H1 (cell line): ENCODE measurements around the gene HYDIN. TPM values are rescaled to one million over a fixed set of nuclear protein-coding genes. Genes with fewer than 3 reads are reported as not detected.

Source experiments
- CTCF ChIA-PET: fragments of 300-600 bp; sonication (Branson Sonifier 250); formaldehyde crosslinking; loops from one replicate; lab custom pipeline; 2021; ENCODE audit not compliant: partially characterized antibody; lab: Charles Lee
- POLR2A ChIA-PET: fragments of 300-600 bp; sonication (Branson Sonifier 250); formaldehyde crosslinking; loops from one replicate; lab custom pipeline; 2021; ENCODE audit warnings: inconsistent platforms; ENCODE audit not compliant: partially characterized antibody; lab: Charles Lee
- DNase-seq, 2 experiments: peaks; one replicate each; pipeline versions ENCODE4 v3.0.0 to v3.0.0-alpha.2; 2010 to 2022; ENCODE audit warnings: low spot score in 2 of 2, low read depth in 1 of 2, mixed read lengths in 1 of 2
- FAIRE-seq: peaks from 2 replicates; lab custom pipeline; 2011; peaks lifted over from hg19 to GRCh38; lab: Jason Lieb, UNC
- H2AFZ ChIP-seq: 2 replicates; pipeline ENCODE4 v1.8.1; 2012; ENCODE audit warnings: low read length, inconsistent platforms
- H2AK5ac ChIP-seq: 2 replicates; pipeline ENCODE4 v1.6.1; 2013; ENCODE audit warnings: low read depth, low read length
- H2BK120ac ChIP-seq: replicated peaks from 2 replicates; pipeline ENCODE3; 2013; ENCODE audit warnings: low read depth, low read length, inconsistent platforms
- H2BK12ac ChIP-seq: 2 replicates; pipeline ENCODE4 v1.6.1; 2013; ENCODE audit warnings: low read depth, low read length
- H2BK15ac ChIP-seq: 2 replicates; pipeline ENCODE4 v1.6.1; 2013; ENCODE audit warnings: low read length
- H2BK20ac ChIP-seq: 2 replicates; pipeline ENCODE4 v1.6.1; 2013; ENCODE audit warnings: low read length
- H2BK5ac ChIP-seq: 2 replicates; pipeline ENCODE4 v1.6.1; 2013; ENCODE audit warnings: low read depth, low read length
- H3K14ac ChIP-seq: 2 replicates; pipeline ENCODE4 v1.6.1; 2013; ENCODE audit warnings: inconsistent platforms; ENCODE audit not compliant: insufficient read length
- H3K18ac ChIP-seq: 2 replicates; pipeline ENCODE4 v1.6.1; 2013; ENCODE audit warnings: low read length; ENCODE audit errors: extremely low read depth
- H3K23ac ChIP-seq: 2 replicates; pipeline ENCODE4 v1.6.1; 2013; ENCODE audit warnings: inconsistent platforms; ENCODE audit not compliant: insufficient read length
- H3K23me2 ChIP-seq: 2 replicates; pipeline ENCODE4 v1.6.1; 2013; ENCODE audit warnings: low read depth, low read length
- H3K27ac ChIP-seq: 2 replicates; pipeline ENCODE4 v1.6.1; 2011; ENCODE audit warnings: low read depth, low read length, inconsistent platforms
- H3K27me3 ChIP-seq, 4 experiments: replicated peaks in 1 of 4; 1 replicate in 1 of 4; 2 replicates in 3 of 4; pipeline versions ENCODE4 v1.6.1 to v1.8.1; 2011 to 2013; ENCODE audit warnings: low read length in 3 of 4, mild to moderate bottlenecking in 3 of 4, inconsistent platforms in 2 of 4, mixed read lengths in 2 of 4, moderate library complexity in 1 of 4; ENCODE audit not compliant: control insufficient read depth in 3 of 4, insufficient read depth in 3 of 4; ENCODE audit errors: extremely low read depth in 1 of 4
- H3K36me3 ChIP-seq, 4 experiments: 2 replicates each; pipeline versions ENCODE4 v1.6.1 to v1.8.1; 2011 to 2013; ENCODE audit warnings: mild to moderate bottlenecking in 4 of 4, low read length in 3 of 4, moderate library complexity in 2 of 4, control low read depth in 1 of 4, inconsistent platforms in 1 of 4; ENCODE audit not compliant: insufficient read depth in 4 of 4, control insufficient read depth in 2 of 4
- H3K4ac ChIP-seq: replicated peaks from 2 replicates; pipeline ENCODE3; 2013; ENCODE audit warnings: low read length, low read depth, mixed read lengths, inconsistent platforms; ENCODE audit not compliant: insufficient read length
- H3K4me1 ChIP-seq, 4 experiments: replicated peaks in 1 of 4; 1 replicate in 1 of 4; 2 replicates in 3 of 4; pipeline versions ENCODE4 v1.6.1 to v1.8.1; 2011 to 2013; ENCODE audit warnings: low read length in 3 of 4, inconsistent platforms in 2 of 4, mixed read lengths in 1 of 4; ENCODE audit not compliant: insufficient read depth in 4 of 4, control insufficient read depth in 3 of 4
- H3K4me2 ChIP-seq, 2 experiments: 2 replicates each; pipeline versions ENCODE4 v1.6.1 to v1.8.1; 2011 to 2013; ENCODE audit warnings: low read depth in 2 of 2, low read length in 2 of 2, control low read depth in 1 of 2, inconsistent platforms in 1 of 2, mild to moderate bottlenecking in 1 of 2; ENCODE audit not compliant: insufficient read depth in 1 of 2
- H3K4me3 ChIP-seq, 4 experiments: fragments of 200-600, 300-600 bp in 1 of 4; sonication (generic), shearing (Covaris generic), sonication (Bioruptor Twin) in 1 of 4; 2 replicates each; pipeline versions ENCODE4 v1.5.1 to v1.8.1; 2011 to 2016; ENCODE audit warnings: low read length in 4 of 4, low read depth in 3 of 4, control low read depth in 2 of 4, inconsistent platforms in 2 of 4, mild to moderate bottlenecking in 2 of 4, mixed read lengths in 1 of 4, moderate library complexity in 1 of 4; ENCODE audit not compliant: insufficient read depth in 2 of 4; ENCODE audit errors: extremely low read depth in 1 of 4
- H3K56ac ChIP-seq: replicated peaks from 2 replicates; pipeline ENCODE3; 2013; ENCODE audit warnings: low read depth, mild to moderate bottlenecking, mixed read lengths, low read length, inconsistent platforms; ENCODE audit not compliant: insufficient read length
- H3K79me1 ChIP-seq: 2 replicates; pipeline ENCODE4 v1.6.1; 2013; ENCODE audit warnings: low read depth, low read length, control low read depth
- H3K79me2 ChIP-seq, 2 experiments: 2 replicates each; pipeline versions ENCODE4 v1.6.1 to v1.8.1; 2012 to 2013; ENCODE audit warnings: low read length in 2 of 2, mild to moderate bottlenecking in 2 of 2, inconsistent platforms in 1 of 2; ENCODE audit not compliant: insufficient read depth in 2 of 2, control insufficient read depth in 1 of 2
- H3K9ac ChIP-seq, 4 experiments: replicated peaks in 1 of 4; 1 replicate in 1 of 4; 2 replicates in 3 of 4; pipeline versions ENCODE4 v1.6.1 to v1.8.1; 2011 to 2013; ENCODE audit warnings: low read depth in 3 of 4, low read length in 3 of 4, control low read depth in 2 of 4, mild to moderate bottlenecking in 2 of 4, moderate library complexity in 2 of 4, inconsistent platforms in 1 of 4; ENCODE audit errors: extremely low read depth in 1 of 4
- H3K9me3 ChIP-seq, 2 experiments: 2 replicates each; pipeline versions ENCODE4 v1.6.1 to v1.8.1; 2012 to 2013; ENCODE audit warnings: mild to moderate bottlenecking in 2 of 2, moderate library complexity in 2 of 2, control low read depth in 1 of 2, inconsistent platforms in 1 of 2, low read depth in 1 of 2, low read length in 1 of 2, mixed read lengths in 1 of 2; ENCODE audit not compliant: insufficient read depth in 2 of 2
- H4K20me1 ChIP-seq, 2 experiments: replicated peaks in 1 of 2; 2 replicates each; pipeline versions ENCODE3 to v1.8.1; 2011 to 2013; ENCODE audit warnings: inconsistent platforms in 2 of 2, low read length in 2 of 2, mild to moderate bottlenecking in 1 of 2; ENCODE audit not compliant: insufficient read depth in 2 of 2, control insufficient read depth in 1 of 2
- H4K5ac ChIP-seq: 2 replicates; pipeline ENCODE4 v1.6.1; 2013; ENCODE audit warnings: low read length, low read depth, mixed read lengths, inconsistent platforms; ENCODE audit not compliant: insufficient read length
- H4K8ac ChIP-seq: 2 replicates; pipeline ENCODE4 v1.8.0; 2013; ENCODE audit warnings: mild to moderate bottlenecking, moderate library complexity, low read length, inconsistent platforms; ENCODE audit not compliant: insufficient read depth; ENCODE audit errors: extremely low read depth
- H4K91ac ChIP-seq: replicated peaks from 2 replicates; pipeline ENCODE3; 2013; ENCODE audit warnings: low read length, mixed read lengths, inconsistent platforms; ENCODE audit not compliant: insufficient read length
- CTBP2 ChIP-seq: IDR thresholded peaks from 2 replicates; pipeline ENCODE4 v1.7.0; 2011; ENCODE audit warnings: borderline replicate concordance, mild to moderate bottlenecking, moderate library complexity, mixed read lengths, low read length; ENCODE audit not compliant: insufficient read depth, insufficient read length
- GTF2F1 ChIP-seq: IDR thresholded peaks from 2 replicates; pipeline ENCODE4 v1.6.1; 2012; ENCODE audit warnings: low read depth, low read length, improper control_type of control experiment, borderline replicate concordance
- JUN ChIP-seq: IDR thresholded peaks from 2 replicates; pipeline ENCODE4 v1.6.1; 2011; ENCODE audit warnings: low read depth, mild to moderate bottlenecking, improper control_type of control experiment, low read length
- KDM4A ChIP-seq: IDR thresholded peaks from one replicate; pipeline ENCODE4 v1.7.1; 2012; ENCODE audit warnings: low read depth, mild to moderate bottlenecking, moderate library complexity, low read length, inconsistent platforms; ENCODE audit not compliant: severe bottlenecking
- NANOG ChIP-seq: IDR thresholded peaks from 2 replicates; pipeline ENCODE4 v1.6.1; 2011; ENCODE audit warnings: low read length, low read depth, mild to moderate bottlenecking, inconsistent platforms; ENCODE audit not compliant: insufficient read depth, poor library complexity, severe bottlenecking
- RFX5 ChIP-seq: IDR thresholded peaks from 2 replicates; pipeline ENCODE4 v1.6.1; 2011; ENCODE audit warnings: low read depth, low read length, improper control_type of control experiment, borderline replicate concordance
- RNF2 ChIP-seq: fragments of 200-900, 300-1000 bp; sonication (generic); IDR thresholded peaks from 2 replicates; pipeline ENCODE4 v1.7.1; 2016; ENCODE audit warnings: borderline replicate concordance, low read depth, mild to moderate bottlenecking, antibody characterized with exemption, low read length; ENCODE audit not compliant: poor library complexity, severe bottlenecking; ENCODE audit errors: missing control alignments
- SAP30 ChIP-seq: fragments of 300-600 bp; sonication (generic); IDR thresholded peaks from 2 replicates; pipeline ENCODE4 v1.7.1; 2012; ENCODE audit warnings: low read length, moderate library complexity, mild to moderate bottlenecking, inconsistent platforms; ENCODE audit not compliant: insufficient read depth, insufficient replicate concordance
- TCF12 ChIP-seq: IDR thresholded peaks from 2 replicates; pipeline ENCODE4 v1.6.1; 2011; ENCODE audit warnings: low read depth, mild to moderate bottlenecking, low read length
- ZNF274 ChIP-seq: IDR thresholded peaks from 2 replicates; pipeline ENCODE4 v1.7.0; 2012; ENCODE audit warnings: low read length, borderline replicate concordance; ENCODE audit errors: extremely low read depth
- WGBS, 2 experiments: shearing (Covaris generic) in 1 of 2; methylation state at CpG; one replicate each; pipeline versions ENCODE4 v1.1.6 to v1.1.7; 2013 to 2015; ENCODE audit warnings: low lambda C conversion rate in 2 of 2, mixed read lengths in 2 of 2, inconsistent platforms in 1 of 2, low coverage in 1 of 2, missing lambda C conversion rate in 1 of 2; ENCODE audit not compliant: insufficient replicate concordance in 2 of 2, insufficient coverage in 1 of 2, insufficient read length in 1 of 2; ENCODE audit errors: extremely low coverage in 1 of 2, missing lambda C conversion rate in 1 of 2; 5-methylcytosine and 5-hydroxymethylcytosine counted together
- polyA plus RNA-seq, 7 experiments: library from polyadenylated mRNA; depleted of rRNA in 3 of 7; stranded (reverse) in 5 of 7; unstranded in 2 of 7; fragments of >200 nt in 5 of 7; fragments of 200-250 nt in 2 of 7; gene quantifications; 1 replicate in 5 of 7; 2 replicates in 1 of 7; 4 replicates in 1 of 7; pipeline versions ENCODE4 v1.2.1 to v1.2.3, GENCODE V29; 2011 to 2013; ENCODE audit warnings: missing spikeins in 2 of 7, mixed read lengths in 2 of 7
- total RNA-seq: library from RNA; stranded (reverse); fragmentation: NEBNext Ultra II Directional; extraction: Animal tissue kit (Norgen Biotek cat#: 25700); gene quantifications from 2 replicates; pipeline ENCODE4 v1.2.1, GENCODE V29; 2021

The HYDIN gene
- total and polyA plus RNA-seq, 2 of the 8 experiments (the other 6 are each of a cell fraction or from before 2014, with no cell fraction given), result 1.1 to 1.8 TPM

DNA sequence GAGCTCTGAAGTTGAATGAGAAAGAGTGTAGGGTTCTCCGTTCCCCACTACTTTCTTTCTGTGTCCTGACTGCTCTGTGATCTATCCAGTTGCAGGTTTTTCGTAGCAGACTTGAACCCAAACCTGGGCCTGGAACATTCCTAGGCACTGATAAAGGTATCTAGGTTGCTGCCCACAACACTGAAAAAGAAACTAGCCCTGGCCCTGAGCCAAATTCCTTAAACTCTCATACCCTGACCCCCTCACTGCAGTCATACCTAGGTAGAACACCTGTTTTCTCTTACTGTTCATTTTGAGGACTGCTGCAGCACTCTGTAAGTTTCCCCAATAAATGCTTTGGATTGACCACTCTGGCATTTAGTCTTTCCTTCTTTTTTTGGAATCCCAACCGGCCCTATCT lies 5.4 kb downstream of the HYDIN start:
- no peak overlapping the region for H3K56ac ChIP-seq
- no peak overlapping the region for H3K4me2 ChIP-seq
- H3K27ac ChIP-seq, result no peak overlapping the region
- H4K91ac ChIP-seq, result no peak overlapping the region
- H4K8ac ChIP-seq, result no peak overlapping the region
- no peak overlapping the region for H4K5ac ChIP-seq
- H3K79me2 ChIP-seq, result no peaks in the 10 kb centered on the region
- no peak overlapping the region for H2BK12ac ChIP-seq
- ChIA-PET CTCF (no interaction called here), POLR2A (no interaction called here)
- DNase-seq, result no peak
- H2BK20ac ChIP-seq, result no peak overlapping the region
- H3K4me3 ChIP-seq, result no peak overlapping the region
- no peak overlapping the region for H3K9ac ChIP-seq
- H3K23me2 ChIP-seq, result no peaks in the 10 kb centered on the region
- H4K20me1 ChIP-seq, result no peaks in the 10 kb centered on the region
- no peak overlapping the region for H2AFZ ChIP-seq
- H2BK5ac ChIP-seq, result no peak overlapping the region
- peaks cover 12 to 20% of the 10 kb centered on the region in 2 experiments for H3K9me3 ChIP-seq
- H3K4me1 ChIP-seq, result no peaks in the 10 kb centered on the region; a peak in 1 of 7 replicates
- H3K18ac ChIP-seq, result no peak overlapping the region
- no peak overlapping the region for H3K4ac ChIP-seq
- FAIRE-seq, result no peak
- no peak overlapping the region for H3K23ac ChIP-seq
- H3K79me1 ChIP-seq, result no peaks in the 10 kb centered on the region
- TF ChIP-seq CTBP2, result no peak
- TF ChIP-seq ZNF274, result no peak
- TF ChIP-seq SAP30, result no peak
- TF ChIP-seq TCF12, result no peak
- TF ChIP-seq NANOG, result no peak
- TF ChIP-seq RNF2, result no peak
- TF ChIP-seq GTF2F1, result no peak
- no peak for TF ChIP-seq KDM4A
- TF ChIP-seq RFX5, result no peak
- no peak for TF ChIP-seq JUN
- no peak overlapping the region for H3K14ac ChIP-seq
- no peak overlapping the region for H2BK120ac ChIP-seq
- WGBS, 2 experiments, result 93% methylated on average over 3 of the region's 3 CpGs; no CpG with 5 or more reads in 1 of the 2 experiments
- H2AK5ac ChIP-seq, result no peak overlapping the region
- H3K36me3 ChIP-seq, result no peaks in the 10 kb centered on the region; a peak in 1 of 8 replicates
- no peaks in the 10 kb centered on the region for H3K27me3 ChIP-seq
- H2BK15ac ChIP-seq, result no peak overlapping the region
